ENCODE results near the gene BATF3.

BATF3 gene

DNA sequence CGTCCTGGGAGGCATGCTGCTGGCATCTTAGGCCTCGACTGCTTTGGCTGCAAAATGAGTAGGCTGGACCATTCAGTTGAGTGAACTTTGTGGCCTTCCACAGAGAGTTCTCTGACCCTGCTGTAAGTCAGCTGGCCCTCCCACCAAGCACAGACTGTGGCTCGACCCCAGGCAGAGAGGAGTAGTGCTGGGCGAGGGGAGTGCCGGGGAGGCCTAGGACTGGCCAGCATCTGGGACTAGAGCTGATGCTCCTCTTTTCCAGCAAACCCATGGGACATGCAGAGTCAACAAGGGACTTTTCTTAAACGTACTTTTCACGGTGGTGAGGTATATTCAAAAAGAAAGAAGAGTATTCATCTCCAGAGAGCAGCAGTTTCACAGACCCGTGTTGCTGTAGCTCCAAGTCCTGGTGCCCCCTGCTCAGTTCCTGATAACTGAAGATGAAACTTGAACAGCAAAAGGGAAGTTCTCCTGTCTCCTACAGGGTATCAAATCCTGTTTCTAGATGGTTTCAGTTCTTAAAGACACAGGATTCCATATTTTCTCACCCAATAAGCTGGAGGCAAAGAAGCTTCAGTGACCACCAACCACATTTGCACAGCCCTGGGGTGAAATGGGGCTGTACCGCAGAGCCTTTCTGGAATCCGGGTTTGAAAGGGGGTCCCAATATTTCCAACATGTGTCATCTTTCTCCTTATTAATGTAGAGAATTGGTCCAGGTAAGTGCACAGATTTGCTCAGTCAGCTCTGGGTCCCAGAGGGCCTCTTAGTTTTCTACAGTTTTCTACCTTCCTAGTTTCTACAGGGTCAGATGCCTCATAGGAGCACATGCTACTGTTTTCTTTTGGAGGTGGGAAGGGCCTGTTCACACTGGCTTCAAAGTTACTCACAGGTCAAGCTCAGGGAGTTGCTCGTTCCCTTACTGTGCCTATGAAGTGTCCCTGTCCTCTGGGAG is 20.9 kb downstream of the BATF3 start:
- no peak for TF ChIP-seq ZBTB7A (IDR thresholded peaks at IDR 0.05; ENCODE audit: low read depth)
- TF ChIP-seq CREB1 (IDR thresholded peaks at IDR 0.05; ENCODE audit: low read depth): no peak
- TF ChIP-seq REST (IDR thresholded peaks at IDR 0.05; ENCODE audit: low read depth): no peak

DNA sequence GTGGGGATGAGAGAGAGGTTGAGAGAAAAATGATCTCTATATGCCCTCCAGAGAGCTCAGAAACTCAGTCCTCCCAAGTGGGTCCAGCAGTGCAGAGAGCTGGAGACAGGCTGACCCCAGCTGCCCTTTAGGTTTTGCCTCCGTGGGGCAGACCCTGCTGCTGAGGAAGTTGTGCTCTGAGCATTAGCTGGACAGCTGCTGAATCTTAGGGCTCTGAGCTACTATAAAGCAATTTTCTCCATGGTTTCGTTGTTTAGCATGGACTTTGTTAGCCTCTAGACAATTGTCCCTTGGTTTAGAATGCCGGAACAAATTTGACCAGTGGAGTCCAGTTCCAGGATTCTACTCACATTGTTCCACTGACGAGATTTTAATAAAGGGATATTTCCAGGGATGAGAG is 22.1 kb downstream of the BATF3 start:
- no peak for TF ChIP-seq USF1 (IDR thresholded peaks at IDR 0.05)
- no peak for TF ChIP-seq YY1 (IDR thresholded peaks at IDR 0.05; ENCODE audit: low read depth)
- TF ChIP-seq TAF1 (IDR thresholded peaks at IDR 0.05; ENCODE audit: low read depth): no peak
- TF ChIP-seq REST (IDR thresholded peaks at IDR 0.05; ENCODE audit: low read depth): no peak
- TF ChIP-seq NFIC (IDR thresholded peaks at IDR 0.05): no peak
- TF ChIP-seq CREB1 (IDR thresholded peaks at IDR 0.05; ENCODE audit: low read depth): no peak
- no peak for TF ChIP-seq RAD21 (IDR thresholded peaks at IDR 0.05; ENCODE audit: low read depth)
- no peak for TF ChIP-seq TCF12 (IDR thresholded peaks at IDR 0.05; ENCODE audit: low read depth)
- no peak for TF ChIP-seq ZBTB7A (IDR thresholded peaks at IDR 0.05; ENCODE audit: low read depth)
- TF ChIP-seq, protein P1, sequence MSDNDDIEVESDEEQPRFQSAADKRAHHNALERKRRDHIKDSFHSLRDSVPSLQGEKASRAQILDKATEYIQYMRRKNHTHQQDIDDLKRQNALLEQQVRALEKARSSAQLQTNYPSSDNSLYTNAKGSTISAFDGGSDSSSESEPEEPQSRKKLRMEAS (IDR thresholded peaks at IDR 0.05): no peak
- no peak for TF ChIP-seq EP300 (IDR thresholded peaks at IDR 0.05; ENCODE audit: borderline replicate concordance)
- no peak for TF ChIP-seq FOXM1 (IDR thresholded peaks at IDR 0.05; ENCODE audit: borderline replicate concordance, low read depth)
- no peak for TF ChIP-seq CEBPB (IDR thresholded peaks at IDR 0.05)
- no peak for TF ChIP-seq EGR1 (IDR thresholded peaks at IDR 0.05)
- no peak for TF ChIP-seq TEAD4 (IDR thresholded peaks at IDR 0.05)

DNA sequence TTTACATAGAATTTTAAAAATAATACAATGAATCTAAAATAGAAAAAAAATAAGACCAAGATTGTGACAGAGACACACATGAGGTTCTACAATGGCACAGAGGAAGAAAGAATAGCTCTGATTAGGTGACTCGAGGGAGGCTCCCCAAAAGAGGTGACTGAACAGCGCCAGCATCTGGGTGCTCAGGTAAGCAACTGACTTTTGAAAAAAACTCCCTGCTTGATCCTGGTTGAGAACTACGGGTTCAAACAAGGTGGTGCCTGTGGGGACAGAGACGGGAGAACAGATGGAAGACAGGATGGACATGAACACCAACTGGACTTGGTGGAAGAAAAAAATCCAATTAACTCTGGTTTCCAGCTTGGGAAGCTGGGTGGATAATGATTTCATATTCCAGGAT is 22.5 kb downstream of the BATF3 start:
- TF ChIP-seq CEBPB (IDR thresholded peaks at IDR 0.05) (no peak), ZBTB7A (IDR thresholded peaks at IDR 0.05; ENCODE audit: low read depth) (no peak), TEAD4 (IDR thresholded peaks at IDR 0.05) (no peak), TCF12 (IDR thresholded peaks at IDR 0.05; ENCODE audit: low read depth) (no peak), TAF1 (IDR thresholded peaks at IDR 0.05; ENCODE audit: low read depth) (no peak), YY1 (IDR thresholded peaks at IDR 0.05; ENCODE audit: low read depth) (no peak), USF1 (IDR thresholded peaks at IDR 0.05) (no peak), CREB1 (IDR thresholded peaks at IDR 0.05; ENCODE audit: low read depth) (no peak), REST (IDR thresholded peaks at IDR 0.05; ENCODE audit: low read depth) (no peak), NFIC (IDR thresholded peaks at IDR 0.05) (no peak)

DNA sequence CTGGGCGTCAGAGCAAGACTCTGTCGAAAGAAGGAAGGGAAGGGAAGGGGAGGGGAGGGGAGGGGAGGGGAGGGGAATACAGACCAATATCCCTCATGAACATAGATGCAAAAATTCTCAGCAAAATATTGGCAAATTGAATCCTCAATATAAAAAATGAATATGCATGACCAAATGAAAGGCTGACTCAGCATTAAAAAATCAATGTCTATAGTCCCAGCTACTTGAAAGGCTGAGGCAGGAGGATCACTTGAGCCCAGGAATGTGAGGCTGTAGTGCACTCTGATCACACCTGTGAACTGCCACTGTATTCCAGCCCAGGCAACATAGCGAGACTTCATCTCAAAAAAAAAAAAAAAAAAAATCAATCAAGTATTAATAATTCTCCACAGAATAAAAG is 24.0 kb downstream of the BATF3 start:
- TF ChIP-seq YY1 (IDR thresholded peaks at IDR 0.05; ENCODE audit: low read depth) (no peak), TEAD4 (IDR thresholded peaks at IDR 0.05) (no peak), RAD21 (IDR thresholded peaks at IDR 0.05; ENCODE audit: low read depth) (no peak), USF1 (IDR thresholded peaks at IDR 0.05) (no peak), CEBPB (IDR thresholded peaks at IDR 0.05) (no peak), EGR1 (IDR thresholded peaks at IDR 0.05) (no peak), EP300 (IDR thresholded peaks at IDR 0.05; ENCODE audit: borderline replicate concordance) (no peak), ZBTB7A (IDR thresholded peaks at IDR 0.05; ENCODE audit: low read depth) (no peak), CREB1 (IDR thresholded peaks at IDR 0.05; ENCODE audit: low read depth) (no peak), NFIC (IDR thresholded peaks at IDR 0.05) (no peak), TCF12 (IDR thresholded peaks at IDR 0.05; ENCODE audit: low read depth) (no peak), REST (IDR thresholded peaks at IDR 0.05; ENCODE audit: low read depth) (no peak)
- TF ChIP-seq, protein P1 (IDR thresholded peaks at IDR 0.05): no peak
